Suprapubic skin (tissue), 4 donors: Measurements from ENCODE around the gene HYI. TPM values are rescaled to one million over a fixed set of nuclear protein-coding genes. Genes with fewer than 3 reads are reported as not detected.

Source experiments
- DNase-seq, 2 donors: peaks; one replicate each; pipeline ENCODE4 v3.0.0-alpha.2; 2019; ENCODE audit warnings: low spot score in 2 of 2
- H3K27ac ChIP-seq: fragments of 200-600 bp; sonication (generic); one replicate; pipeline ENCODE4 v1.5.1; 2019
- H3K27me3 ChIP-seq: fragments of 200-600 bp; sonication (generic); one replicate; pipeline ENCODE4 v1.5.1; 2019
- H3K36me3 ChIP-seq: fragments of 200-600 bp; sonication (generic); one replicate; pipeline ENCODE4 v1.5.1; 2019
- H3K4me1 ChIP-seq: fragments of 200-600 bp; sonication (generic); one replicate; pipeline ENCODE4 v1.5.1; 2019
- H3K4me3 ChIP-seq: fragments of 200-600 bp; sonication (generic); one replicate; pipeline ENCODE4 v1.5.1; 2019; ENCODE audit warnings: mild to moderate bottlenecking
- H3K9me3 ChIP-seq: fragments of 200-600 bp; sonication (generic); one replicate; pipeline ENCODE4 v1.5.1; 2019
- CTCF ChIP-seq, 2 donors: fragments of 200-600 bp in 1 of 2; fragments of 450-650 bp in 1 of 2; sonication (generic) in 1 of 2; IDR thresholded peaks; one replicate each; pipeline ENCODE4 v1.5.1; 2016 to 2019; ENCODE audit warnings: antibody characterized with exemption in 2 of 2, mild to moderate bottlenecking in 1 of 2, moderate library complexity in 1 of 2
- EP300 ChIP-seq: sonication (generic); formaldehyde crosslinking; IDR thresholded peaks from one replicate; pipeline ENCODE4 v1.6.1; 2017; ENCODE audit warnings: antibody characterized with exemption
- POLR2A ChIP-seq, 2 donors: fragments of 450-650 bp; IDR thresholded peaks; one replicate each; pipeline ENCODE4 v1.6.1; 2017; ENCODE audit warnings: antibody characterized with exemption in 2 of 2, mild to moderate bottlenecking in 2 of 2, moderate library complexity in 2 of 2
- POLR2AphosphoS5 ChIP-seq, 3 donors: sonication (generic); formaldehyde crosslinking; IDR thresholded peaks; one replicate each; pipeline ENCODE4 v1.6.1; 2017; ENCODE audit warnings: antibody characterized with exemption in 3 of 3
- WGBS: methylation state at CpG from one replicate; pipeline ENCODE4 v1.1.5; 2018; 5-methylcytosine and 5-hydroxymethylcytosine counted together
- total RNA-seq, 4 donors: library from RNA; depleted of rRNA; stranded (reverse); fragments of >200 nt; gene quantifications; one replicate each; pipeline ENCODE4 v1.1.0, GENCODE V29; 2016

HYI gene
- total RNA-seq, 4 donors from 2014 or later, result 27.8 to 55.8 (median 39.5) TPM

- Histone ChIP-seq H3K36me3 (no peaks in the 10 kb centered on the region), H3K4me1 (peaks cover 2% of the 10 kb centered on the region), H3K27ac (no peak overlapping the region), H3K9me3 (peaks cover 3% of the 10 kb centered on the region), H3K4me3 (no peak overlapping the region), H3K27me3 (no peaks in the 10 kb centered on the region)
- TF ChIP-seq POLR2AphosphoS5 (IDR thresholded peaks at IDR 0.05) (no peak), CTCF (IDR thresholded peaks at IDR 0.05) (no peak), EP300 (no peak), POLR2A (IDR thresholded peaks at IDR 0.05) (no peak)
- WGBS, result 28% methylated on average over 2 of the region's 2 CpGs
- no peak for DNase-seq
Measured at GRCh38 chr1:43492826-43493225, 39.1 kb upstream of the HYI start.

GRCh38 chr1:43491061-43491460, 37.3 kb upstream of the HYI start:
- Histone ChIP-seq H3K4me3 (no peak overlapping the region), H3K9me3 (peaks cover 3% of the 10 kb centered on the region), H3K4me1 (peaks cover 2% of the 10 kb centered on the region), H3K27ac (no peak overlapping the region), H3K36me3 (no peaks in the 10 kb centered on the region), H3K27me3 (no peaks in the 10 kb centered on the region)
- no peak for DNase-seq
- no peak for TF ChIP-seq EP300
- no peak for TF ChIP-seq POLR2A (IDR thresholded peaks at IDR 0.05)
- no peak for TF ChIP-seq CTCF (IDR thresholded peaks at IDR 0.05)
- no peak for TF ChIP-seq POLR2AphosphoS5 (IDR thresholded peaks at IDR 0.05)
- WGBS, result 94% methylated on average over 1 of the region's 1 CpG

GRCh38 chr1:43488165-43488564, 34.4 kb upstream of the HYI start:
- Histone ChIP-seq H3K4me1 (peaks cover 2% of the 10 kb centered on the region), H3K36me3 (no peaks in the 10 kb centered on the region), H3K9me3 (peaks cover 3% of the 10 kb centered on the region), H3K4me3 (no peak overlapping the region), H3K27me3 (no peaks in the 10 kb centered on the region), H3K27ac (no peak overlapping the region)
- TF ChIP-seq EP300 (no peak), POLR2A (IDR thresholded peaks at IDR 0.05) (no peak), CTCF (IDR thresholded peaks at IDR 0.05) (no peak), POLR2AphosphoS5 (IDR thresholded peaks at IDR 0.05) (no peak)
- 81% methylated on average over 1 of the region's 1 CpG for WGBS
- DNase-seq, result no peak

GRCh38 chr1:43484367-43484766, 30.6 kb upstream of the HYI start:
- Histone ChIP-seq H3K27ac (no peak overlapping the region), H3K9me3 (no peaks in the 10 kb centered on the region), H3K4me3 (no peak overlapping the region), H3K27me3 (no peaks in the 10 kb centered on the region), H3K36me3 (no peaks in the 10 kb centered on the region), H3K4me1 (no peaks in the 10 kb centered on the region)
- WGBS, result 93% methylated on average over 2 of the region's 2 CpGs
- TF ChIP-seq EP300 (no peak), POLR2AphosphoS5 (IDR thresholded peaks at IDR 0.05) (no peak), POLR2A (IDR thresholded peaks at IDR 0.05) (no peak), CTCF (IDR thresholded peaks at IDR 0.05) (no peak)
- no peak for DNase-seq

- Histone ChIP-seq H3K36me3 (no peaks in the 10 kb centered on the region), H3K27ac (no peak overlapping the region), H3K4me3 (no peak overlapping the region), H3K4me1 (no peaks in the 10 kb centered on the region), H3K9me3 (no peaks in the 10 kb centered on the region), H3K27me3 (no peaks in the 10 kb centered on the region)
- TF ChIP-seq POLR2A (IDR thresholded peaks at IDR 0.05) (no peak), EP300 (no peak), CTCF (IDR thresholded peaks at IDR 0.05) (no peak), POLR2AphosphoS5 (IDR thresholded peaks at IDR 0.05) (no peak)
- WGBS, result 87% methylated on average over 1 of the region's 1 CpG
- DNase-seq, result no peak
Measured at GRCh38 chr1:43482215-43482614, 28.5 kb upstream of the HYI start.
